NK-92 treated with Interleukin-12 subunit alpha and Interleukin-12 subunit beta, amount 100 ng/mL, for 24 hours (cell line): ENCODE data around the gene DDX10.

ENCODE experiments used
- DNase-seq: peaks from one replicate; lab custom pipeline; 2025; lab: John Stamatoyannopoulos, UW

Gene DDX10

GRCh38 chr11:108825381-108825780, 160.5 kb downstream of the DDX10 start:
- no peak for DNase-seq

DNA sequence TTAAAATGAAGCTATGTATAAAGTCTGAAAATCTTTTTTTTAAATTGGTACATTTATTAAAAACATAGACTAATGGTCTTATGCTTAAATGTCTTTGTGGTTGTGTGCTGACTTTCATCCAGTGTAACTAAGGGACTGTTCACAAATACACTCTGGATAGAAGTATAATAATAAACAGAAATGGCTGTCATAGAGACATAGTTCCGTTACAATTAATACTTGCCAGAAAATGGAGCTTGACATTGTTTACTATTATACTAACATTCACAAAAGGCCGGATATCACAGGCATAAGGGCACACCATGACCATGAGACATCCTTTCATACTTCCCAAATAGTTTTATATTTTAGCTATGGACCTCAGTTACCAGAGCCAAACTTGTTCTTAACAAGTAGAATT, 161.3 kb downstream of the DDX10 start:
- no peak for DNase-seq

DNA sequence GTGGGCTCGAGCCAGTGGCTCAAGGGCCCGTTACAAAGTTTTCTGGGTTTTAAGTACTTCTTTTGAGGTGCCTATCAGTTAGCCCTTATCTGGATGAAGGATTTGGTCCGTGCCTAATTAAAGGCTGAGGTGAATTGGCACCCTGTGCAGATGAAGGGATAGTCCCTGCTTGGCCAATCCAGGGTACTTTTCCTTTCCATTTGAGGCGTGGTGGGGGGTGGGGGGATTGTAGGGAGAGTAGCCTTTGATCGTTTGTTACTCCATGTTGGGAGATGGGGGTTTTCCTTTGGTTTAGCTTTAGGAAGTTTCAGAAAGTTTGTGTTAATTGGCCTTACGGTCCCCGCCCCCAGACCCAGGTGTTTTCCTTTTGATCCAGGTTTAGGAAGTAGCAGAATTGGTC, 170.8 kb downstream of the DDX10 start:
- no peak for DNase-seq

DNA sequence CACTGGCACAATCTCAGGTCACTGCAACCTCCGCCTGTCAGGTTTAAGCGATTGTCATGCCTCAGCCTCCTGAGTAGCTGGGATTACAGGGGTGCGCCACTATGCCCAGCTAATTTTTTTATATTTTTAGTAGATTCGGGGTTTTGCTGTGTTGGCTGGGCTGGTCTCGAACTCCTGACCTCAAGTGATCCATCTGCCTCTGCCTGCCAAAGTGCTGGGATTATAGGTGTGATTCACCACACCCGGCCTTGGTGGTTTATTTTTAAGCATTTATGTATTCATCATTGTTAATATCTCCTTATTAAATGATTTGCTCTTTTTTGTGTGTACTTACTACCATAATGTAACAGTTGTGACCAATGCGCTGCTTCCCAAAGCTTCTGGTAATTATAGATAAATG, 171.7 kb downstream of the DDX10 start:
- no peak for DNase-seq

DNA sequence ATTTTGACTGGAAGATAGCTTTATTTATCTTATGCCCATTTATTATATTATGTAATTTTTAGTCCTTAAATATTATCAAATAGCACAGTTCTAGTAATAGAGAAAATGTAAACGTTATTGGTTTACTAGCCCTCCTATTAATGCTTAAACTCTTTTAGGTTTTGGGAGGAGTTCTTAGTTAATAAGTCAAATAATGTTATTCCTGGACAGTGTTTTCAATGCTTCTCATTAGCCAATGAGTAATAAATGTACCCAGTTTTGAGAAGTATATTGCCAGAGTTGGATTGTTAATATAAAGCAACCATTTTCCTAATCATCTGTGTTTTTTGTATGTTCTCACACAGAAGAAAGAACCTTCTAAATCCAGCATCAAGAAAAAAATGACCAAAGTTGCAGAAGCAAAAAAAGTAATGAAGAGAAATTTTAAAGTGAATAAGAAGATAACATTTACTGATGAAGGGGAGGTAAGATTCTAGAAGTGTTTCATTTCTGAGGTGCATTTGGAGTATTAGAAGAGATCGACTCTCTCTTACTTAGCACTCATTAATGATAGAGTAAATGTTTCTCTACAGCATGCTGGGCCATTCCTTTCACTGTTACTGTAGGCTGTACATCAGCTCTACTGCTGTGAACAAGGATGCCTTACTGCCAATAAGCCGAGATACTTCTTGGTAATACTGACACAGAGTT, 173.4 kb downstream of the DDX10 start:
- no peak for DNase-seq

DNA sequence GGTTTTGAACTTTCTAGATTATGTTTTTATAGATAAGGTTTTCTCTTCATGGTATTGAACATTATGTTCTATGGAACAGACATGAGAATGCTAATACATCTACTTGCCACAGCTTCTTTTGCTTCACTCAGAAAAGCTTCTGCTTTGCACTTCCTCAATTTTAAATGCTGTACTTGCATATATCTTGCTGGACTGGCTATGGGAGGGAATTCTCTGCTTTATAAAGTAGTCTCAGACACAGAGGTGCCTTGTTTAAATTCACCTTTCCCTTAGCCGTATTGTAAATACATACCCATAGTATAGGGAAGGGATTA, 173.9 kb downstream of the DDX10 start:
- no peak for DNase-seq

DNA sequence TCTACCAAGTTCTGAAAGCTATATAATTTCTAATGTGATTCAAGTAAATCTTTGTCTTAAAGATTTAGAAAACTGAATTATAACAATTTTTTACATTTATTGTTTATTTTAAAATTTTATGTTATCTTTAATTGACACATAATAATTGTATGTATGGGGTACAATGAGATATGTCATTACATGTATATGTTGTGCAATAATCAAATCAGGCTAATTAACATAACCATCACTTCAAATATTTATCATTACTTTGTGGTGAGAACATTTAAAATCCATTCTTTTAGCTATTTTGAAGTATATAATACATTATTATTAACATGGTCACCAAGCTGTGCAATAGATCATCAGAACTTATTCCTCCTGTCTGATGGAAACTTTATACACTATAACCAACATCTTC, 181.1 kb downstream of the DDX10 start:
- DNase-seq, result no peak

GRCh38 chr11:108847298-108847990, 182.6 kb downstream of the DDX10 start:
- no peak for DNase-seq

GRCh38 chr11:108851781-108852180, 186.9 kb downstream of the DDX10 start:
- no peak for DNase-seq

DNA sequence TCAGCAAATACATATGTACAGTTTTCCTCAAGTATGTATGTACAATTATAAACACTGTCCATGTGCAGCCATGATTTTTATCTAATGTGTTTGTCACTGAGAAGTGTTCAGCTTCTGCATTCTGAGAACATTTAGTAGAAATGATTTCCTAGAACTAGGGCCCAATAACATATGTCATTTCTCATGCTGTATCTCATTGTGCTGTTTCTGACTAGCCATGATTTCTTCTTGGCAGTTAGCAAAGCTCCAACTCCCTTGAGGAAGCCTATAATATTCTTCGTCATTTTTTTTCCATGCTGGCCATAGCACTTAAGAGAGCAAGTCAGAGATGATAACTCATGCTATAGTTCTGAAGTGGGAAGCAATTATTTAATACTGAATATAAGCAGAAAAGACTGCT, 187.8 kb downstream of the DDX10 start:
- no peak for DNase-seq

DNA sequence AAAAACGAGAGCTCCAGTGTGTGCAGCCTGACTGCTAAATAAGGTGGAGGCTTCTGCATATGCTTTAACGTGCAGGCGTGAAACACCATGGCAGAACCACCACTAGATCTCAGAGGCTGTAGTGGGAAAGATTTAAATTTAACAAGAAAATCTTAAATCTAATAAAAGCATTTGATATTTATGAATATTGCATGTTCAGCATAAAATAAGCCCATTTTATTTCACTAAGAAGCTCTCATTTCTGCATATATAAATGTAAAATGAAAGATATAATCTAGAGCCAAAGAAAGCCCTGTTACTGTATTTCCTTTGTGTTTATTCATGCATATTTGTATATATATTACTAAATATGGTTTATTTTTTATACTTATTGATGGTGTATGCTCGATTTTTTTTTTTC, 188.3 kb downstream of the DDX10 start:
- no peak for DNase-seq

- no peak for DNase-seq
Measured at GRCh38 chr11:108853864-108854263, 189.0 kb downstream of the DDX10 start.

GRCh38 chr11:108854346-108854745, 189.5 kb downstream of the DDX10 start:
- no peak for DNase-seq

GRCh38 chr11:108857382-108857781, 192.5 kb downstream of the DDX10 start:
- DNase-seq, result no peak

DNA sequence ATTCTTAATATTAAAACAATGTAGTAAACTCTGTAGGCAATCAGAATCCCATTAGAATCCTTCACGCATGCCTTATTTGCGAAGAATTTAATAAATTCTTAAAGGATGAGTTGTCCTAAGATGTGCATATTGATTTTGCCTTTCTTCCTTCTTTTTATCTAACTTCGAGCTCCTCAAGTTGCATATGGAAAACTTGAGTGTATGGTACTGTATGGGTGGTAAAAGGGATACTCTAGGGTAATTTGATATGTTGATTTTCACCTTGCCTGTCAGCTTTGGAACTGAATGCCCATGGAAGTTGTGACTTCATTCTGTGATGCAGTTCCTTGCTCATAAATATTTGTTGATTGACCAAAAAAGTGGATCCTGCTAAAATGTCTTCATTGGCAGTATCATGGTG, 193.8 kb downstream of the DDX10 start:
- no peak for DNase-seq

DNA sequence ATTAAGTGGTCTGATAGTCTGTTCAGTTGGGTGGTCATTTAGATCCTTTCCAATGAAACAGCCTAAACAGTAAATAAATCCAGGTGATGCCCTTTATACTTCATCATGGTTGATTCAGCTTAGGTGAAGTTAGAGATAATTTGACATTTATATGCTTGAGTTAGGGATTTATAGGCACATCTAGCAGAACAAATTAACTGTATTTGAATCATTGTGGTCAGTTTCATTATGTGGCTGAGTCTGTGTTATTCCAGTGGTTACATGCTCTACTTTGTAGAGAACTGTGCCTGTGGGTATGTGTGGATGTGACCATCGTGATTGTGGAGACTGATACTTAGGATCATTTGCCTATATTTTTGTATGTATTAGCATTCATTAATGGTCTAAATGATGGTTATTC, 194.6 kb downstream of the DDX10 start:
- no peak for DNase-seq

GRCh38 chr11:108863528-108863927, 198.7 kb downstream of the DDX10 start:
- no peak for DNase-seq

- DNase-seq, result no peak
Measured at GRCh38 chr11:108865406-108865805, 200.5 kb downstream of the DDX10 start.

DNA sequence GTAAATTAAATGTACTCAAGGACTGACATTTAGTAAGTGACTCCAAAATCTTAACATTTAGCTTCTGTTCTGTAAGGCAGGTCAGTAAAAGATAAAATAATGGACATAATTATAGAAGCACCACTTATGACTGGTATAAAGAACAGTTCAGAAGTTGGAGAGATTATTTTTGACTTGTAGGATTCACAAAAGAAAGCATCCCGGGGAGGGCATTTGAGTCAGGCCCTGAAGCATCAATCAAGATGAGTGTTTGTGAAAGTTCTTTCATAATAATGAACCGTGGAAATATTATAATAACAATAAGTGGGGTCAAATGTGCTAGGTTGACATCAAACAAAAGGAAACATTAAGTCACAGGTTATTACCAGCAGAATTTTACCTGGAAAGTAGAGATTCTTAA, 201.9 kb downstream of the DDX10 start:
- DNase-seq, result no peak

- no peak for DNase-seq
Measured at GRCh38 chr11:108870373-108871020, 205.6 kb downstream of the DDX10 start.

- no peak for DNase-seq
Measured at GRCh38 chr11:108871152-108871551, 206.3 kb downstream of the DDX10 start.

GRCh38 chr11:108871867-108872266, 207.0 kb downstream of the DDX10 start:
- no peak for DNase-seq

DNA sequence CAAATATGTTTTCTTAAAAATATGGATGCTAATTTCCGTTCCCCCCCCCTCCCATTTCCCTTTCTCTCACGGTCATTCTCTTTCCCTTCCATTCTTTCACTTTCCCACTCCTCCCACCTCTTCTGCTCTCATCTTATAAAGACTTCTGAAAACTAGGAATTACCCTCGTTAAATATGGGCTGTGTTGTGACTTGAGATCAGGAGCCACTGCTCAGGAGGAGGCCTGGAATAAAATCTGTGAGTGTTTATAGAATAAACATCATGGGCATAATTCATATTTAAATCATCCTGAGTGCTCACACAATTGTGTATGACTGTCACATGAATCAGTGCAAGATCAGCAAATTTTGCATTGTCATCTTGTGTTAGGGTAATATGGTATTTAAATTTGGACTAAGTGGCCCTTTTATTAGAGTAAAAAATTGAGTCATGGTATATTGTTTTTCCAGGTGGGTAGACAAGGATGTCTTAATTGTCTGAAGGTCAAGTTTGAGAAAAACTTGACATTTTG, 208.0 kb downstream of the DDX10 start:
- no peak for DNase-seq
